NCI-H345 treated with DMSO at 0.1 percent for 48 hours (cell line): ENCODE results near the gene PNRC2.
"Not testable (repeated sequence)": the region's sequence is repeated elsewhere in the genome, so short reads cannot be mapped to it uniquely, and the experiment has no call there.

Experiments
- DNase-seq: peaks from one replicate; lab custom pipeline; 2025; ENCODE audit not compliant: unreplicated experiment; lab: John Stamatoyannopoulos, UW

The PNRC2 gene

GRCh38 chr1:23947366-23947765 is 12.3 kb upstream of the PNRC2 start:
- DNase-seq, result no peak

GRCh38 chr1:23953020-23953419 is 6.6 kb upstream of the PNRC2 start:
- no peak for DNase-seq

GRCh38 chr1:23957096-23957495 is 2.5 kb upstream of the PNRC2 start:
- no peak for DNase-seq

GRCh38 chr1:23958040-23958809 is 1.4 kb upstream of the PNRC2 start:
- not testable (repeated sequence) for DNase-seq

GRCh38 chr1:23958810-23959460 is 693 bp upstream of the PNRC2 start:
- DNase-seq, result peak; percentile 84

- DNase-seq, result no peak
Observed at GRCh38 chr1:23960291-23961020, 828 bp downstream of the PNRC2 start.

GRCh38 chr1:23963617-23964234 is 4.1 kb downstream of the PNRC2 start:
- no peak for DNase-seq

- DNase-seq, result no peak
Observed at GRCh38 chr1:23964235-23964668, 4.6 kb downstream of the PNRC2 start.

- no peak for DNase-seq
Observed at GRCh38 chr1:23964790-23965740, 5.4 kb downstream of the PNRC2 start.

GRCh38 chr1:23966973-23967493 is 7.4 kb downstream of the PNRC2 start:
- no peak for DNase-seq

- no peak for DNase-seq
Observed at GRCh38 chr1:23967871-23968270, 8.2 kb downstream of the PNRC2 start.

- no peak for DNase-seq
Observed at GRCh38 chr1:23977187-23977853, 17.7 kb downstream of the PNRC2 start.

GRCh38 chr1:23977854-23978191 is 18.2 kb downstream of the PNRC2 start:
- DNase-seq, result no peak

GRCh38 chr1:23978805-23979204 is 19.2 kb downstream of the PNRC2 start:
- DNase-seq, result no peak

GRCh38 chr1:23979387-23979880 is 19.8 kb downstream of the PNRC2 start:
- no peak for DNase-seq

- peak; percentile 97 for DNase-seq
Observed at GRCh38 chr1:23979881-23980727, 20.5 kb downstream of the PNRC2 start, which contains the start of gene SRSF10. Gene SRSF10, minus strand, starts transcription at chr1:23980327. Its CDS starts 72 bp downstream, at chr1:23980255.

GRCh38 chr1:23980728-23981070 is 21.1 kb downstream of the PNRC2 start:
- DNase-seq, result no peak

- no peak for DNase-seq
Observed at GRCh38 chr1:23984417-23985186, 25.0 kb downstream of the PNRC2 start.
